Neural progenitor cell (in vitro differentiated cells): ENCODE measurements around the gene ELOF1.

Experiments
- CTCF ChIP-seq: fragments of 200-600 bp; sonication (generic); IDR thresholded peaks from 2 replicates; pipeline ENCODE4 v1.5.1; 2017; ENCODE audit warnings: antibody characterized with exemption, mild to moderate bottlenecking
- EZH2phosphoT487 ChIP-seq: fragments of 200-600 bp; sonication (generic); IDR thresholded peaks from 2 replicates; pipeline ENCODE4 v1.6.1; 2017; ENCODE audit warnings: antibody characterized with exemption

GRCh38 chr19:11566164-11566563 lies 7.1 kb upstream of the ELOF1 start:
- no peak for TF ChIP-seq CTCF
- TF ChIP-seq EZH2phosphoT487: no peak
